ENCODE data around the gene TTC27. TPM values are rescaled to one million over a fixed set of nuclear protein-coding genes. Genes with fewer than 3 reads are reported as not detected.

Gene TTC27
- total RNA-seq, 1 donor from 2014 or later, result 20.4 TPM

DNA sequence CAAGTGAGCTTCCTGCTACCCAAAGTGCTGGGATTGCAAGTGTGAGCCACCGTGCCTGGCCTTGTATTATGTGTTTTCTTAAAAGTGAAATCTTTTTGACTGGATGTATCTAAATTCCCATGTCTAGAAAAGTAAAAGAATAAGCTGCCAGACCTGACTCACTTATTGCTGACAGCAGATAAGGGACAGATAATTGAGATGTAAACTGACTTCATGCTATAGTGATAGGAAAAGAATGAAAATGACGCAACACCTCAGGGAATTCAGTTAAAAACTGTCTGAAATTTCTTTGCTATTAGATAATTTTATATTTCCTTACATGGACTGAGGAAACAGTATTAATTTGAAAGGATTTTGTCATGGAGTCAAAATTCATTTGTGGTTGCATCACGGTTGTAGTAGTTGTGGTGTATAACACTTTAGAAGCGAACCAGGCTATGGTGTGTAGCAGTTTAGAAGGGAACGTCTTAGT, 19.4 kb downstream of the TTC27 start:
- H3K27me3 Mint-ChIP-seq, result no peaks in the 10 kb centered on the region
- H3K4me1 Mint-ChIP-seq (ENCODE audit: unreplicated experiment), result no peaks in the 10 kb centered on the region
- H3K9me3 Mint-ChIP-seq, result no peaks in the 10 kb centered on the region
- H3K27ac Mint-ChIP-seq, result no peak overlapping the region
- peaks cover 8% of the 10 kb centered on the region for H3K36me3 Mint-ChIP-seq
- no peak for TF ChIP-seq CTCF (conservative IDR thresholded peaks at IDR 0.05)
- DNase-seq (ENCODE audit: extremely low spot score, unreplicated experiment), result no peak
- H3K4me3 Mint-ChIP-seq, result no peak overlapping the region

DNA sequence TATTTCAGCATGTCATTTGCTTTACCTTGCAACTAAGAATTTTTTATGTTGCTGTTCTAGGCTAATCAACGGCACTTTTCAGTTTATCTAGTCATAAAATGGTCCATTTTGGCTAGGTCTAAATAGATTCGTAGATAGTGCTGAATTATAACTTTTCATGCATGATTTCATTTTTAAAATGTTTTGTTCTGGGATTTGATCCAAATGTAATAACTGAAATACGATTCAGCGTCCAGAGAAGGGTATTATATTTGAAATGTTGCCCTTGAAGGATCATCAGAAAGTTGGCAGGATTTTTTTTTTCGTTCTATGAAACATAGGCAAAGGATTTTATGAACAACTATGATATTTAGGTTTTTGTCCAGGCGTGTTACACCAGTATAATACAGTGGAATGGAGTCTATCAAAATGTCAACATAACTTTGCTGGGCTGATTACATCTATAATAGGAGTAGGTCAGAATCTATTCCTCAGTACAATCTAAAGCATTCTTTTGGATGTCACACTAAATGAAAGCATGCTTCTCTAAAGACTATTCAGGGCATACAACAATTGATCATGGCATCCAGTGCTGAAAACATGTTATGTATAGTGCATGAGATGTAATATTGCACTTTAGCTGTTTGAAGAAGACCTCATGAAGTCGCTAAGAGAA, 24.8 kb downstream of the TTC27 start:
- Mint-ChIP-seq H3K27ac (no peak overlapping the region), H3K27me3 (no peaks in the 10 kb centered on the region), H3K36me3 (peaks cover 18% of the 10 kb centered on the region), H3K9me3 (no peaks in the 10 kb centered on the region), H3K4me3 (no peak overlapping the region), H3K4me1 (ENCODE audit: unreplicated experiment) (no peaks in the 10 kb centered on the region)
- DNase-seq (ENCODE audit: extremely low spot score, unreplicated experiment), result no peak
- no peak for TF ChIP-seq CTCF (conservative IDR thresholded peaks at IDR 0.05)

DNA sequence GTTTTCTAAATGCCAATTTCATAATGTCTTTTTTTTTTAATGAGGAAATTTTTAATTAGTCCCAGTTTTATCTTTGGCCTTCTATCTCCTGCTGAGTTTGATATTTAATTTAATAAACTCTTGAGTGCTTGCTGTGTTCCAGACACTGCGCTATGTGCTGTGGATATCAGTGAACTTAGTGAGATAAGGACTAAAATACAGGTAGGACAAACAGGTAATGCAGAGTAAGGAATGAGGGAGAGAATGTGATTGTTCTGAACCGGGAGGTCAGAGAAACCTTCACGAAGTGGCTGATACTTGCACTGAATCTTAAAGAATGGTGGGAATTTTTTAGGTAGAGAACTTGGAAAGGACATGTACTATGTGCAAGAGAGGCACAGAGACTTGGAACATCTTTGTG, 28.2 kb downstream of the TTC27 start:
- H3K27ac Mint-ChIP-seq, result no peak overlapping the region
- no peaks in the 10 kb centered on the region for H3K9me3 Mint-ChIP-seq
- H3K4me3 Mint-ChIP-seq, result no peak overlapping the region
- DNase-seq (ENCODE audit: extremely low spot score, unreplicated experiment), result no peak
- no peaks in the 10 kb centered on the region for H3K4me1 Mint-ChIP-seq (ENCODE audit: unreplicated experiment)
- no peak for TF ChIP-seq CTCF (conservative IDR thresholded peaks at IDR 0.05)
- no peaks in the 10 kb centered on the region for H3K27me3 Mint-ChIP-seq
- H3K36me3 Mint-ChIP-seq, result peaks cover 20% of the 10 kb centered on the region

- Mint-ChIP-seq H3K9me3 (no peaks in the 10 kb centered on the region), H3K27me3 (no peaks in the 10 kb centered on the region), H3K4me1 (ENCODE audit: unreplicated experiment) (no peaks in the 10 kb centered on the region), H3K27ac (no peak overlapping the region), H3K36me3 (peaks cover 10% of the 10 kb centered on the region), H3K4me3 (no peak overlapping the region)
- DNase-seq (ENCODE audit: extremely low spot score, unreplicated experiment), result no peak
- no peak for TF ChIP-seq CTCF (conservative IDR thresholded peaks at IDR 0.05)
These were observed 36.0 kb downstream of the TTC27 start for GRCh38 chr2:32663864-32664263.

DNA sequence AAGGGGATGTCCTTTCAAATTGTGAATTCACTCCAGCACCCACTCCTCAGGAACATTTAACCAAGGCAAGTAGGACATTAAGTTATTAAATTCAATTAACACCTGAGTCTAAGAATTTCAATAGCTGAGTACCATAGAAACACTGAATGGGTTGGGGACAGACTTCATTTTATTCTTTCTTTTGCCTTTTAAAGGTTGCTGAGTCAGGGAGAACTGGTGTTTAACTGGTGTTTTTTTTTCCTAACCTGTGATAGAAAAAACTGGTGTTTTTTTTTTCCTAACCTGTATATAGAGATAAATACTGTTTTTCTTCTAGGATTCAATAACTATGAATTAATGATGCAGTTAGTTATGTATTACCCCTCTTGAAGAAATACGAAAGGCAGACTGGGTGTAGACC, 38.9 kb downstream of the TTC27 start:
- Mint-ChIP-seq H3K9me3 (no peaks in the 10 kb centered on the region), H3K4me1 (ENCODE audit: unreplicated experiment) (no peaks in the 10 kb centered on the region), H3K4me3 (no peak overlapping the region), H3K27ac (no peak overlapping the region), H3K36me3 (peaks cover 15% of the 10 kb centered on the region), H3K27me3 (no peaks in the 10 kb centered on the region)
- no peak for TF ChIP-seq CTCF (conservative IDR thresholded peaks at IDR 0.05)
- no peak for DNase-seq (ENCODE audit: extremely low spot score, unreplicated experiment)
